ENCODE data around the gene KDM7A. TPM values are rescaled to one million over a fixed set of nuclear protein-coding genes. Genes with fewer than 3 reads are reported as not detected.
A peak's percentile ranks its signal among the peaks of the same experiment; 100 is the strongest.

KDM7A gene
- total RNA-seq, 2 donors from 2014 or later, result 28.1 to 39.2 TPM

DNA sequence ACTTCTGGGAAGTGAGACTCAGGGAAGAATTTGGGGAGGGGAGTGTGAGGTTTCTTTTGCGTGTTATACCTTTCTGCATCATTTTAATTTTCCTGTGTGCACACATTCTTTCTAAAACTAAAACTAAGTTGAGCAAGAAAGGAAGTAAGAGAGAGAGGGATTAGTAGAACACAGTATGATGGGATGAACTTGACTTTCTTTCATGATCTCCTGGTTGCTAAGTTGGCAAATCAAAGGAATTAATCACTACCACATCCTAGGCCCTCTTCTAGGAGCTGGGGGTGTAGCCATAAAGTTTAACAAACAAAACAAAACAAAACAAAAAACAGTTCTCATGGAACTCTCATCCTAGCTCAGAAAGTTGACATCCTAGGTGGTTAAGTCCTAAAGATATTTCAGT is 19.1 kb upstream of the KDM7A start:
- peak overlapping the region in 1 of 2 donors; percentile 38 for H3K4me3 Mint-ChIP-seq
- H3K4me1 Mint-ChIP-seq (ENCODE audit: low read depth), result peaks cover 30% of the 10 kb centered on the region
- no peaks in the 10 kb centered on the region for H3K27me3 Mint-ChIP-seq (ENCODE audit: low read depth)
- DNase-seq, result no peak
- peak in 1 of 2 donors; percentile 51 for ATAC-seq (replicated peaks in 1 of 2)
- H3K27ac Mint-ChIP-seq, result peak overlapping the region; percentile 21
- peaks cover 4 to 6% of the 10 kb centered on the region in 2 donors for H3K36me3 Mint-ChIP-seq (ENCODE audit: insufficient read depth in 2 of 2)
- H3K9me3 Mint-ChIP-seq, result peaks cover 3 to 6% of the 10 kb centered on the region in 2 donors

DNA sequence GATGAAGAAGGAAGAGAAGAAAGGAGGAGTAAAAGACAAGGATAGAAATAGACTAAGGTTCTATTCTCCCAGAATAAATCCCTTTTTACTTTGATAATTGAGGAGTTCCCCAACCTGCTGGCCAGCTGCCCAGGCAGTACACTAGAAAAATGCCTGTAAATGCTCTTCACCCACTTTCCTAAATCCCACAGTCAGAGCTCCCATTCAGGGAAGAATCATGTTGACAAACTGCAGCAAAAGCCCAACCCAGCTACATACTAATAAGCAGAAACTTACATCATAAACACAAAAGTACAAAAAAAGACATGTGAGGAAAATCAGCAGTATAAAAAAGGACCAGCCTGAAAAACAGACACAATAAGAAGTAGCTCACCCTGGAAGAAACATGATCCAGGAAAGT is 15.8 kb upstream of the KDM7A start:
- H3K36me3 Mint-ChIP-seq (ENCODE audit: insufficient read depth in 2 of 2), result peaks cover 4 to 6% of the 10 kb centered on the region in 2 donors
- peak overlapping the region; percentile 39 for H3K27ac Mint-ChIP-seq
- no peak for ATAC-seq (replicated peaks in 1 of 2)
- DNase-seq, result no peak
- H3K9me3 Mint-ChIP-seq, result peaks cover 3 to 6% of the 10 kb centered on the region in 2 donors
- no peaks in the 10 kb centered on the region for H3K27me3 Mint-ChIP-seq (ENCODE audit: low read depth)
- H3K4me1 Mint-ChIP-seq (ENCODE audit: low read depth), result peaks cover 28% of the 10 kb centered on the region
- peak overlapping the region in 1 of 2 donors; percentile 54 for H3K4me3 Mint-ChIP-seq

GRCh38 chr7:140192176-140192575 is 15.4 kb upstream of the KDM7A start:
- no peak overlapping the region for H3K4me3 Mint-ChIP-seq
- peaks cover 3 to 6% of the 10 kb centered on the region in 2 donors for H3K9me3 Mint-ChIP-seq
- peaks cover 4 to 5% of the 10 kb centered on the region in 2 donors for H3K36me3 Mint-ChIP-seq (ENCODE audit: insufficient read depth in 2 of 2)
- DNase-seq (no peak), ATAC-seq (replicated peaks in 1 of 2) (no peak)
- no peaks in the 10 kb centered on the region for H3K27me3 Mint-ChIP-seq (ENCODE audit: low read depth)
- H3K4me1 Mint-ChIP-seq (ENCODE audit: low read depth), result peaks cover 24% of the 10 kb centered on the region
- no peak overlapping the region for H3K27ac Mint-ChIP-seq

DNA sequence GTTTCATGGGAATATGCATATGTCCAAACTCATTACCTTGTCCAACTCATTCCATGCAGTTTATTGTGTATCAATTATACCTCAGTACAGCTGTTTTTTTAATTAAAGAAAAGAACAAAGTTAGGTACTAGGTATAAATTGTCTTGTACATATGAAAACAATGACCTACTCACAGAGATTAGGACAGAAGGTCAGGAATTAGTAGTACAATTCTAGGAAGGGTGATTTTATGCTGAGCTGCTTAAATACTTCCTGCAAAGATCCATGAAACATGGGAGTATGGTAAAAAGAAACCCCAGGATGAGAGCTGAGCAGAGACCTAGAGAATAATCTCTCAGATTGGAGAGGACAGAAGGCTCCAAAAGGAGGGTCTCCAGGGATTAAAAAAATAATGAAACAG is 13.8 kb upstream of the KDM7A start:
- H3K27me3 Mint-ChIP-seq (ENCODE audit: low read depth), result no peaks in the 10 kb centered on the region
- H3K4me1 Mint-ChIP-seq (ENCODE audit: low read depth), result peaks cover 8% of the 10 kb centered on the region
- no peak overlapping the region for H3K4me3 Mint-ChIP-seq
- DNase-seq, result no peak
- no peak for ATAC-seq (replicated peaks in 1 of 2)
- H3K36me3 Mint-ChIP-seq (ENCODE audit: insufficient read depth in 2 of 2), result peaks cover 0 to under 1% of the 10 kb centered on the region in 2 donors
- no peak overlapping the region for H3K27ac Mint-ChIP-seq
- H3K9me3 Mint-ChIP-seq, result no peaks in the 10 kb centered on the region

DNA sequence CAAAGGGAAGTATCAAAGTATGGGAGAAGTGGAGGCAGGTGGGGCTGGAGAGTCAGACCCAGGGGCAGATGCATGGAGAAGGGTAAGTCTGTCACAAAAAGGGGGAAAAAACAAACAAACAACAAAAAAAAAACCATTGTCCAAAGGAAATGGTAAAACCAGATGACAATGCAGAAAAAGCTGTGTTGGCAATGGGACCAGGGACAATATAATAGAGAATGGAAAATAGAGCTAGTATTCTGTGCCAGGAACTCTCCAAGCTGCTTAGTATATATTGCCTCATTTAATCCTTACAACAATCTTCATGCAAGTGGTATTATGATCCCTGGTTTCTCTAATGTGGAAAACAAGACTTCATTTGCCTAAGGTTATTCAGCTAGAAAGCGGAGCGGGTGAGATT is 13.1 kb upstream of the KDM7A start:
- Mint-ChIP-seq H3K4me1 (ENCODE audit: low read depth) (peaks cover 6% of the 10 kb centered on the region), H3K27me3 (ENCODE audit: low read depth) (no peaks in the 10 kb centered on the region), H3K9me3 (no peaks in the 10 kb centered on the region), H3K36me3 (ENCODE audit: insufficient read depth in 2 of 2) (no peaks in the 10 kb centered on the region), H3K27ac (no peak overlapping the region), H3K4me3 (no peak overlapping the region)
- DNase-seq (no peak), ATAC-seq (replicated peaks in 1 of 2) (no peak)

- Mint-ChIP-seq H3K27ac (no peak overlapping the region), H3K4me1 (ENCODE audit: low read depth) (peaks cover 12% of the 10 kb centered on the region), H3K4me3 (no peak overlapping the region), H3K36me3 (ENCODE audit: insufficient read depth in 2 of 2) (peaks cover 6 to 10% of the 10 kb centered on the region in 2 donors), H3K9me3 (peaks cover 0 to 6% of the 10 kb centered on the region in 2 donors), H3K27me3 (ENCODE audit: low read depth) (peaks cover 28% of the 10 kb centered on the region)
- ATAC-seq (replicated peaks in 1 of 2), result no peak
- DNase-seq, result no peak
These were observed 6.1 kb upstream of the KDM7A start for GRCh38 chr7:140182917-140183316.

GRCh38 chr7:140179339-140179738 is 2.6 kb upstream of the KDM7A start:
- DNase-seq (no peak), ATAC-seq (replicated peaks in 1 of 2) (no peak)
- H3K27ac Mint-ChIP-seq, result no peak overlapping the region
- peaks cover 8 to 15% of the 10 kb centered on the region in 2 donors for H3K36me3 Mint-ChIP-seq (ENCODE audit: insufficient read depth in 2 of 2)
- H3K4me3 Mint-ChIP-seq, result peak overlapping the region in 1 of 2 donors; percentile 100
- peaks cover 29% of the 10 kb centered on the region for H3K4me1 Mint-ChIP-seq (ENCODE audit: low read depth)
- H3K9me3 Mint-ChIP-seq, result peaks cover 0 to 6% of the 10 kb centered on the region in 2 donors
- peaks cover 28% of the 10 kb centered on the region for H3K27me3 Mint-ChIP-seq (ENCODE audit: low read depth)

DNA sequence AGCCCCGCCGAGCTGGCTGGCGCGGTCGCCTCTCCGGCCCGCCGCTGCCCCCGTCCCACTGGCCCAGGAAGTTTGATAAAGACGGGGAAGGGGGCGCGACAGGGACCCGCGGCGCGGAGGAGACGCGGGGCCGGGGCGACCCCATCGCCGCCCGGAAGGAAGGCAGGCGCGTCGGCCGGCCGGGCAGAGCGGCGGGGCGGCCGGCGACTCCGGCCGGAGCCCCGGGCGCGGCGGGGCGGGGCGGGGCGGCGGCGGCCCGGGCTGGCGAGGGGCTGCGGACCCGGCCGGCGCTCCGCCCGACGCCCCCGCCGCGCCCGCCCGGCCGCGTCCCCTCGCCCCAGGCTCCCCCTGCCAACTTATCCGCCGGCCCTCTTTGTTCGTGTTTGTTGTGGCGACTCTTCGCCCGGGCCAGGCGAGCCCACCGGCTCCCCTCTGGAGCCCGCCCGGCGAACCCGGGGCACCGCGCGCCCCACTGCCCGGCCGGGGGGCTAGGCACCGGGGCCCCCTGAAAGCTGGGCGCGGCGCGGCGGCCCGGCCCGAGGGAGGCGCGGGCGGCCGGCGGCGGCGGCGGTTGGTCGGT is 571 bp downstream of the KDM7A start:
- peaks cover 0 to 6% of the 10 kb centered on the region in 2 donors for H3K9me3 Mint-ChIP-seq
- H3K27ac Mint-ChIP-seq, result peak overlapping the region; percentile 46
- H3K36me3 Mint-ChIP-seq (ENCODE audit: insufficient read depth in 2 of 2), result peaks cover 9 to 18% of the 10 kb centered on the region in 2 donors
- H3K27me3 Mint-ChIP-seq (ENCODE audit: low read depth), result peaks cover 10% of the 10 kb centered on the region
- H3K4me1 Mint-ChIP-seq (ENCODE audit: low read depth), result peaks cover 48% of the 10 kb centered on the region
- no peak for ATAC-seq (replicated peaks in 1 of 2)
- no peak for DNase-seq
- peak overlapping the region; percentile 83 to 94 for H3K4me3 Mint-ChIP-seq

- Mint-ChIP-seq H3K36me3 (ENCODE audit: insufficient read depth in 2 of 2) (peaks cover 9 to 18% of the 10 kb centered on the region in 2 donors), H3K27me3 (ENCODE audit: low read depth) (peaks cover 10% of the 10 kb centered on the region), H3K4me3 (peak overlapping the region; percentile 83 to 94), H3K9me3 (peaks cover 0 to 6% of the 10 kb centered on the region in 2 donors), H3K4me1 (ENCODE audit: low read depth) (peaks cover 56% of the 10 kb centered on the region), H3K27ac (peak overlapping the region; percentile 90)
- DNase-seq (peak; percentile 89 to 94), ATAC-seq (replicated peaks in 1 of 2) (peak; percentile 69 to 74)
These were observed 1.3 kb downstream of the KDM7A start for GRCh38 chr7:140175221-140176121.

DNA sequence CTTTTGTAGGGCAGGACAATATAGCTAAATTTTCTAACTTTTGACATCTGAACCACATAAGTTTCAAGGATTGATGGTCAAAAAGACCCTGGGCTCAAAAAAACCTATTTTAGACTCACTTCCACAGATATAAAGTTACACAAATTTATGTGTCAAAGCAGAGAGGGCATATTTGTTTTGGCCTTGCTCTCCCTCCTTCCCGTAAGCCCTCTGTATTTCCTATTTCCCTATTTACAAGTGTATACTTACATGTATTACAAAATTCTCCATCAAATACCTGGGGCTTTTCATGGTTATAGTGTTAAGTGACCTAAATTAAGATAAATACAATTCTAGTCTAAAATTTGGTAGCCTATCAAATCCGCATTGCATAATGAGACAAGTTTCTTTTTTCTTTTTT is 2.6 kb downstream of the KDM7A start:
- H3K27ac Mint-ChIP-seq, result no peak overlapping the region
- H3K27me3 Mint-ChIP-seq (ENCODE audit: low read depth), result peaks cover 10% of the 10 kb centered on the region
- peaks cover 68% of the 10 kb centered on the region for H3K4me1 Mint-ChIP-seq (ENCODE audit: low read depth)
- DNase-seq, result no peak
- peaks cover 9 to 17% of the 10 kb centered on the region in 2 donors for H3K36me3 Mint-ChIP-seq (ENCODE audit: insufficient read depth in 2 of 2)
- ATAC-seq (replicated peaks in 1 of 2), result no peak
- H3K9me3 Mint-ChIP-seq, result peaks cover 0 to 5% of the 10 kb centered on the region in 2 donors
- peak overlapping the region; percentile 83 to 94 for H3K4me3 Mint-ChIP-seq

- Mint-ChIP-seq H3K4me3 (peak overlapping the region in 1 of 2 donors; percentile 38), H3K27me3 (ENCODE audit: low read depth) (no peaks in the 10 kb centered on the region), H3K9me3 (no peaks in the 10 kb centered on the region), H3K4me1 (ENCODE audit: low read depth) (peaks cover 88% of the 10 kb centered on the region), H3K36me3 (ENCODE audit: insufficient read depth in 2 of 2) (peaks cover 2 to 3% of the 10 kb centered on the region in 2 donors), H3K27ac (no peak overlapping the region)
- ATAC-seq (replicated peaks in 1 of 2) (no peak), DNase-seq (no peak)
These were observed 6.4 kb downstream of the KDM7A start for GRCh38 chr7:140170375-140170774.

DNA sequence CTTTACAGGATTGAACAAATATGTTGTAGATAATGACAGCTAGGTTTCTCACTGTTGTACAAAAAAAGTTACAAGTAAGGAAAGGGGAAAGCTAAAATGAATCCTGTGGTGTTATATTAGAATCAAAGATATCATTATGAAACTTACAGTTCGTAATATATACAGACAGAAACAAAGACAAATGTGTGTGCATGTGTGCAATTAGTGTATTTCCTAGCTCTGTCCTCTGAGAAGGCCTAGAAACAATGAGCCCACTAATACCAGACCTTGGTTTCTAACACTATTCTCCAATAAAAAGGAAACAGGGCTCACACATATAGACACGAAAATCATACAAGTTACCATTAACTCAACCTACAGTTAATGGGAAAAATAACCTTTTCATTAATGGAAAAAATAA is 8.0 kb downstream of the KDM7A start:
- Mint-ChIP-seq H3K27ac (no peak overlapping the region), H3K27me3 (ENCODE audit: low read depth) (no peaks in the 10 kb centered on the region), H3K4me3 (peak overlapping the region in 1 of 2 donors; percentile 23), H3K4me1 (ENCODE audit: low read depth) (peaks cover 91% of the 10 kb centered on the region), H3K9me3 (no peaks in the 10 kb centered on the region), H3K36me3 (ENCODE audit: insufficient read depth in 2 of 2) (peaks cover 2 to 3% of the 10 kb centered on the region in 2 donors)
- ATAC-seq (replicated peaks in 1 of 2), result no peak
- no peak for DNase-seq

DNA sequence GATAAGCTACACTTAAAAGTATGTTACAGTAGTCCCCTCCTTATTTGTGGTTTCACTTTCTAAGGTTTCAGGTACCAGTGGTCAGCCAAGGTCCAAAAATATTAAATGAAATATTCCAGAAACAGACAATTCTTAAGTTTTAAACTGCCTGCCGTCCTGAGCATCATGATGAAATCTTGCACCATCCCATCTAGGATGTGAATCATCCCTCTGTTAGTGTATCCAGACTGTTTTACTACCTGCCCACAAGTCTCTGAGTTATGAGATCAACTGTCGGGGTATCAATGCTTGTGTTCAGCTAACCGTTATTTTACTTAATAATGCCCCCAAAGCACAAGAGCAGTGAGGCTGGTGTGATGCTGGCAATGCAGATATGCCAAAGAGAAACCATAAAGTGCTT is 11.4 kb downstream of the KDM7A start:
- peaks cover 97% of the 10 kb centered on the region for H3K4me1 Mint-ChIP-seq (ENCODE audit: low read depth)
- no peaks in the 10 kb centered on the region for H3K9me3 Mint-ChIP-seq
- H3K36me3 Mint-ChIP-seq (ENCODE audit: insufficient read depth in 2 of 2), result peaks cover 0 to 2% of the 10 kb centered on the region in 2 donors
- peak overlapping the region; percentile 67 to 77 for H3K4me3 Mint-ChIP-seq
- peak; percentile 94 to 95 for ATAC-seq (replicated peaks in 1 of 2)
- H3K27me3 Mint-ChIP-seq (ENCODE audit: low read depth), result no peaks in the 10 kb centered on the region
- peak; percentile 32 to 33 for DNase-seq
- peak overlapping the region; percentile 98 for H3K27ac Mint-ChIP-seq

Data from activated T-cell treated with anti-CD3 and anti-CD28 coated beads, Interleukin-2, amount 50 U/mL, for 72 hours (primary cell).